AG10803 (cell line): ENCODE measurements around the gene ERCC1.

Source experiments
- DNase-seq: peaks from one replicate; pipeline ENCODE4 v3.0.0; 2010; ENCODE audit warnings: low read depth
- H3K4me3 ChIP-seq: 2 replicates; pipeline ENCODE4 v1.5.1; 2011; ENCODE audit warnings: mild to moderate bottlenecking, low read length, control low read depth
- CTCF ChIP-seq: conservative IDR thresholded peaks from 2 replicates; pipeline ENCODE4 v1.5.1; 2011; ENCODE audit warnings: mild to moderate bottlenecking, low read length, control low read depth, inconsistent platforms

ERCC1 gene

GRCh38 chr19:45362291-45362690 is 61.4 kb downstream of the ERCC1 start:
- DNase-seq: no peak
- H3K4me3 ChIP-seq: no peak overlapping the region

DNA sequence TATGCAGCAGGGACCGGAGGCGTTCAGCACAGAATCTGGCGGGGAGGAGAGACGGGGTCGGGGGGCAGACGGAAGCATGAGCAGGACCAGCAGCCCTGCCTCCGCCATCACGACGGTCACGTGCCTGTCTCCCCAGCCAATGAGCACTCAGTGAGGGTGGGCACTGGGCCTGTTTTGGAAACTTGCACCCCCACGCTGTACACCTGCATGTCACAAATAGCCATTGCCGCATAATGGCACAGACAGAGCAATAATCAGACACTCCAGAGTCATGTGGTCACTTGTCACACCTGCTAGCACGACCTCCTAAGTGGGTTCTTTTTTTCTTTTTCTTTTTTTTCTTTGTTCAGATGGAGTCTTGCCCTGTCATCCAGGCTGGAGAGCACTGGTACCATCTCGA is 62.1 kb downstream of the ERCC1 start:
- no peak overlapping the region for H3K4me3 ChIP-seq
- TF ChIP-seq CTCF: no peak
- no peak for DNase-seq

More at GRCh38 chr19:45362291-45362690, 61.4 kb downstream of the ERCC1 start:
- TF ChIP-seq CTCF: no peak

DNA sequence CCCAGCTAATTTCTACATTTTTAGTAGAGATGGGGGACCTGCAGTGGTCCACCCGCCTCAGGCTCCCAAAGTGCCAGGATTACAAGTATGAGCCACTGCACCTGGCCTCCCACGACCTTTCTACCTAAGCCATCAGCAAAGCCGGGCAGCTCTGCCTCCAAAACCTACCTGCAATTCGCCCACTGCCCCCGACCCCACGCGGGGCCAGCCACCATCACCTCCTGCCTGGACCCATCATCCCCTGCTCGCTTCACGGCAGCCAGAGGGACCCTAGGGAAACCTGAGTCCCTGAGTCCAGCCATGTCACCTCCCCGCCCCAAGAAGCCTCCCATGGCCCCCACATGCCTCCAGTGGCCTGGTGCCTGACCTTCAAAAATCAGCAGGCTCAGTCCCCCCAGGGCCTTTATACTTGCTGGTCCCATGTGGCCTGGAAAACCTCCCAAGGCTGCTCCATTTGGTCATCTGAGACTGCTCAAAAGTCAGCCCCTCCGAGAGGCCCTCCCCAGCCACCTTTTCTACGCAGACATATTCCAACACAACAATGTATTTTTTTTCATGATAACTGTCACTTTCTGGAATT is 65.4 kb downstream of the ERCC1 start:
- DNase-seq: no peak
- no peak overlapping the region for H3K4me3 ChIP-seq
- TF ChIP-seq CTCF: no peak

- TF ChIP-seq CTCF: no peak
- no peak for DNase-seq
- H3K4me3 ChIP-seq: no peak overlapping the region
Observed at GRCh38 chr19:45357445-45357783, 66.3 kb downstream of the ERCC1 start.
